Activated CD4-positive, CD25-positive, alpha-beta regulatory T cell treated with anti-CD3 and anti-CD28 coated beads, Interleukin-2, amount 50 U/mL, for 24 hours (primary cell): Measurements from ENCODE around the gene SLC6A4.
"Not testable (repeated sequence)": the region's sequence is repeated elsewhere in the genome, so short reads cannot be mapped to it uniquely, and the experiment has no call there.

Experiments used
- ATAC-seq, 2 donors: fragments of 150-1000 bp; cut with Tn5 transposase; one replicate each; pipeline ENCODE4 v1.10.0; 2021; ENCODE audit warnings: mild to moderate bottlenecking in 1 of 2, moderate library complexity in 1 of 2

The SLC6A4 gene

GRCh38 chr17:30238387-30239088 lies 3.0 kb upstream of the SLC6A4 start:
- ATAC-seq, result no peak

- ATAC-seq, result no peak
Observed at GRCh38 chr17:30238003-30238344, 2.5 kb upstream of the SLC6A4 start.

GRCh38 chr17:30237296-30238002 lies 2.0 kb upstream of the SLC6A4 start:
- no peak for ATAC-seq

- ATAC-seq, result no peak
Observed at GRCh38 chr17:30236766-30237165, 1.3 kb upstream of the SLC6A4 start.

GRCh38 chr17:30236297-30236624 lies 764 bp upstream of the SLC6A4 start:
- ATAC-seq, result no peak

GRCh38 chr17:30234964-30235363 lies 533 bp downstream of the SLC6A4 start:
- peak in 1 of 2 donors; percentile 33 for ATAC-seq

- ATAC-seq, result no peak
Observed at GRCh38 chr17:30234296-30234695, 1.2 kb downstream of the SLC6A4 start.

- ATAC-seq, result no peak
Observed at GRCh38 chr17:30232824-30233427, 2.6 kb downstream of the SLC6A4 start.

- ATAC-seq, result no peak
Observed at GRCh38 chr17:30232015-30232823, 3.3 kb downstream of the SLC6A4 start.

GRCh38 chr17:30230596-30231125 lies 4.8 kb downstream of the SLC6A4 start:
- ATAC-seq, result no peak

GRCh38 chr17:30230009-30230408 lies 5.5 kb downstream of the SLC6A4 start:
- not testable (repeated sequence) for ATAC-seq

- no peak for ATAC-seq
Observed at GRCh38 chr17:30229012-30229411, 6.5 kb downstream of the SLC6A4 start.

- no peak for ATAC-seq
Observed at GRCh38 chr17:30228011-30228410, 7.5 kb downstream of the SLC6A4 start.

- ATAC-seq, result no peak
Observed at GRCh38 chr17:30226878-30227277, 8.6 kb downstream of the SLC6A4 start.

GRCh38 chr17:30225919-30226553 lies 9.5 kb downstream of the SLC6A4 start:
- ATAC-seq, result no peak

- ATAC-seq, result no peak
Observed at GRCh38 chr17:30225112-30225511, 10.4 kb downstream of the SLC6A4 start.

GRCh38 chr17:30224419-30224960 lies 11.0 kb downstream of the SLC6A4 start:
- no peak for ATAC-seq

- no peak for ATAC-seq
Observed at GRCh38 chr17:30222721-30223175, 12.7 kb downstream of the SLC6A4 start.

- ATAC-seq, result no peak
Observed at GRCh38 chr17:30222251-30222650, 13.2 kb downstream of the SLC6A4 start.

GRCh38 chr17:30221346-30221745 lies 14.2 kb downstream of the SLC6A4 start:
- no peak for ATAC-seq

GRCh38 chr17:30220414-30220813 lies 15.1 kb downstream of the SLC6A4 start:
- ATAC-seq, result no peak

GRCh38 chr17:30219833-30220232 lies 15.7 kb downstream of the SLC6A4 start:
- ATAC-seq, result no peak
